Glomerular visceral epithelial cell (primary cell): Measurements from ENCODE around the gene CUTA.

ENCODE experiments used
- DNase-seq: peaks from one replicate; pipeline ENCODE4 v3.0.0-alpha.2; 2016; ENCODE audit errors: extremely low spot score

CUTA gene, protein sequence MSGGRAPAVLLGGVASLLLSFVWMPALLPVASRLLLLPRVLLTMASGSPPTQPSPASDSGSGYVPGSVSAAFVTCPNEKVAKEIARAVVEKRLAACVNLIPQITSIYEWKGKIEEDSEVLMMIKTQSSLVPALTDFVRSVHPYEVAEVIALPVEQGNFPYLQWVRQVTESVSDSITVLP

DNA sequence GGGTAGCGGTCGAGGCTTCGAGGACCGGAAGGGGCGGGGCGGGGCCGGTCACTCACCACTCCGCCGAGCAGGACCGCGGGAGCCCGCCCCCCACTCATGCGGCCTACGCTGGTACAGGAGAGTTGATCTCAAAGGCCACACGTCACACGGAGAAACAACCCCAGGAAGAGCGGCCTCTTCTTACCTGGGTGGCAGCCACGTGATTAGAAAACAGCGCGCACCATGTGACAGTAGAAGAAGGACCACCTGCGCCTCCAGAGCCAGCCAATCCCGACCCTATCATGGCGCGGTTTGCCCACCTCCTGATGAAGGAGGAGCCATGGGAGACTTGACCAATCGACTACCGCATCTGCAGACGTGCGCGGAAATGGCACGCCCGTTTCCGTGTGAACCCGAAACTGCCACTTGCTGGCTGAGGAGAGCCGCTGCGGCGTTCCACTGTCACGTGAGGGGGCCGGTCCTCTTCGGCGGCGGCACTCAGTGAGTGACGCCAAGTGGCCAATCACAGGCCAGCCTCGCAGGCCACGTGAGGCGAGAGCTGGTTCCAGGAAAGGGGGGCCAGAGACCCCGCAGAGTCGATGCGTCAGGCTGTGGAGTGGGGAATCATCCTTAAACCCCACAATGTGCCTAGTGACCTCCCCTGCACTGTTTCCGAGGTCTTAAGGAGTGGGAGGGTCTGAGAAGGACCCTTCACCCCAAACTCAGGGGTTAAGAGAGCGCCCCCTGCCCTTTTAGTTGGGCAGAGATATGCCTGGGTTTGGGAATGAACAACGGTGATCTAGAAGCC, at the start of gene CUTA:
Gene CUTA, minus strand, starts transcription at position 205 of the 787 bp plus-strand sequence. Its CDS starts 107 bp downstream, at position 98.
- DNase-seq, result peak; percentile 100

DNA sequence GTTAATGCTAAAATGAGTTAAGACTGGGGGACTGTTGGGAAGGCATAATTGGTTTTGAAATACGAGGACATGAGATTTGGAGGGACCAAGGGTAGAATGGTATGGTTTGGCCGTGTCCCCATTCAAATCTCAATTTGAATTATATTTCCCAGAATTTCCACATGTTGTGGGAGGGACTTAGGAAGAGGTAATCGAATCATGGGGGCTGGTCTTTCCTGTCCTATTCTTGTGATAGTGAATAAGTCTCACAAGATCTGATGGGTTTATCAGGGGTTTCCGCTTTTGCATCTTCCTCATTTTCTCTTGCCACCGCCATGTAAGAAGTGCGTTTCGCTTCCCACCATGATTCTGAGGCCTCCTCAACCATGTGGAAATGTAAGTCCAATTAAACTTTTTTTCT, 49.2 kb upstream of the CUTA start:
- DNase-seq, result no peak

DNA sequence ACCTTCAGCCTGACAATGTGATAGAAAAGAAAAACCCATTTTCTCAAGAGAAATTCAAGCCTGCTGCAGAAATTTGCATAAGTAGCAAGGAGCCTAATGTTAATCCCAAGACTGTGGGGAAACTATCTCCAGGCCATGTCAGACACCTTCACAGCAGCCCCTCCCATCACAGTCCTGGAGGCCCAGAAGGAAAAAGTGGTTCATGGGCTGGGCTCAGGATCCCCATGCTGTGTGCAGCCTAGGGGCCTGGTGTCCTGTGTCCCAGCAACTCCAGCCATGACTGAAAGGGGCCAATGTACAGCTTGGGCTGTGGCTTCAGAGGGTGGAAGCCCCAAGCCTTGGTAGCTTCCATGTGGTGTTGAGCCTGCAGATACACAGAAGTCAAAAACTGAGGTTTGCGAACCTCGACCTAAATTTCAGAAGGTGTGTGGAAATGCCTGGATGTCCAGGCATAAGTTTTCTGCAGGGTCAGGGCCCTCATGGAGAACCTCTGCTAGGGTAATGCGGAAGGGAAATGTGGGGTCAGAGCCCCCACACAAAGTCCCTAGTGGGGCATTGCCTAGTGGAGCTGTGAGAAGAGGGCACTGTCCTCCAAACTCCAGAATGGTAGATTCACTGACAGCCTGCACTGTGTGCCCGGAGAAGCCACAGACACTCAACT, 48.3 kb upstream of the CUTA start:
- DNase-seq, result no peak

DNA sequence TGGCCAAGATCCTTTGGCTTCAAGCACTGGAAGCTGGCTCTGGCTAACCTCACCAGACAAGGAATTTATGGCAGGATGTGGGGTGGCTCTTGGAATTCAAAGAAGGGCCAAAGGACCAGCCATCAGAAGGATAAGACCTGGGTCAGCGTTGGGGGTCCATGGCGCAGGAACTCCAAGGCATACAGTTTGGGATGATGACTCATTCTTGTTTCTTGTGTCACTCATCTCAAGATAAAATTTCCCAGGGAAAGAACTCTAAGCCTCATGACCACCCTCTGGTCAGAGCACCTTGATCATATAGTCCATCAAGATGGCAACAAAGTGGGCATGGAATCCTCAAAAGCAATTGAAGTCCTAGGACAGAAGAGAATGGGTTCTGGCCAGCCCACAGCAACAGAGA, 41.3 kb upstream of the CUTA start:
- no peak for DNase-seq

DNA sequence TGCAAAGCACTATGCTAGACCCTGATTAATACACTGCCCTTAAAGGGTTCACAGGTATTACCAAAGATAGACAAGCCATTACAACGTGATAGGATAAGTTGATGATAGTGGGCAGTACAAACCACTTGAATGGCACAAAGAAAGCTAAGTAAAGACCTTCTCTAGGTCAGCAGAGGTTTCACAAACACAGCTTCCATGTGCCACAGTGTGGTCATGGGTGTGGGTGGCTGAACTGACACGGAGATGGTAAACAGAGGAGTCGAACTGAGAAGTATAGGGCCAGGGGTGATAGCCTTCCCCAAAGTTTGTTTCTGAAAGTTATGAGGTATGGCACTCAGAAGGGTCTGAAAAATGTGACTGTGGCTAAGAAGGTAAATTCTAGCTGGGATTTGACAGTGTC, 40.8 kb upstream of the CUTA start:
- DNase-seq, result no peak

DNA sequence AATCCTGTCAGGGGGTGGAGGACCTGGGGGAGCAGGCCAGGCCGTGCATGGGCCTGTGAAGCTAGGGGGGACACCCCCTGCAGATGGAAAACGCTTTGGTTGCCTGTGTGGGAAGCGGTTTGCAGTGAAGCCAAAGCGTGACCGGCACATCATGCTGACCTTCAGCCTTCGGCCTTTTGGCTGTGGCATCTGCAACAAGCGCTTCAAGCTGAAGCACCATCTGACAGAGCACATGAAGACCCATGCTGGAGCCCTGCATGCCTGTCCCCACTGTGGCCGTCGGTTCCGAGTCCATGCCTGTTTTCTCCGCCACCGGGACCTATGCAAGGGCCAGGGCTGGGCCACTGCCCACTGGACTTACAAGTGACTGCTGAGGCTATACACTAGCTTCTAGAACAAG, 38.2 kb upstream of the CUTA start:
- DNase-seq, result no peak

DNA sequence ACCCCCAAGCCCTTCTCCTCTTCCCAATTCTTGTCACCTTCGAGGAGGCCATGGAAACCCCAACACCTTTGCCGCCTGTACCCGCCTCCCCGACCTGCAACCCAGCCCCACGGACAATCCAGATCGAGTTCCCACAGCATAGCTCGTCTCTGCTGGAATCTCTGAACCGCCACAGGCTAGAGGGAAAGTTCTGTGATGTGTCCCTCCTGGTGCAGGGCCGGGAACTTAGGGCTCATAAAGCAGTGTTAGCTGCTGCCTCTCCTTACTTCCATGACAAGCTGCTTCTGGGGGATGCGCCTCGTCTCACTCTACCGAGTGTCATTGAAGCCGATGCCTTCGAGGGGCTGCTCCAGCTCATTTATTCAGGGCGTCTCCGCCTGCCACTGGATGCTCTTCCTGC, 37.1 kb upstream of the CUTA start:
- no peak for DNase-seq

DNA sequence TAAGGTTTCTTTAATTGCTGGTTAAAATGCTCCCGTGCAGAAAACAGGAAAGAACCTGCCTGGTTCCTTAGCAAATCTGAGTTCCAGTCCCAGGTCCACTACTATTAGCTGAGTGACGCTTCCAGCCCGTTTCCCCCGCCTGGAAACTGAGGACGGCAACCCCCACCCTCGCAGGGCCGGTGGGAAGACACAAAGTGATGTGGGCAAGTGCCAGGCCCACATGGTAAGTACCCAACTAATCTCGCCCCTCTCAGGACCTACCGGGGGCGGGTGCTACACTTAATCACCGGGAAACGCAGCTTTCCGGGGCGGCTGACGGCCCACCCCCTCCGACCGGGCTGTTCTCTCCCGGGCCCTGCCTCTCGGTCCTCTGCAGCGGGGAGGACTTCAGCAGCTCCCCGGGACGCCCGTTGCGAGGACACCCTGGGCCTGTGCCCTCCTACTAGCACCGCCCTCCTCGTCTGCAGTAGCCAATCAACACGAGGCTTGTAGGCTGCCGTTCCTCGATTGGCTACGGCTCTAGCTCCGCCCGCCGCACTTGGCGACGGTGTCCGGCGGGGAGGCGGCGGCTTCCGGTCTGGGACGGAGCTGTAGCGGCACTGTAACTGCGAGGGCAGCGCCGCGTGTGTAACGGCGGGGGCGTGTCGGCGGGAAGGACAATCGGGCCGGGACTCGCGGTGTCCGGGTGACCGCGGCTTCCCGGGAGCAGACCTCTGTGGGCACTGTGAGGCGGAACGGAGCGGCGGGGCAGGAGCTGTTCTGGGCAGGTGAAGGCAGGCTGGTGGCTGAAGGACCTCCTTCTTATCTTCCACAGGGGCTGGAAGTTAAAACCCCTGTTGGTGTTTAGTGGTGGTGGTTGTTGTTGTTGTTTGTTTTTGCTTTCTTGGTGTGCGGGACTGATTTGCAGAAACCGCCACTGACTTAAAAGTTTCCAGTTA, 36.4 kb upstream of the CUTA start, which contains the start of gene ZBTB9:
Gene ZBTB9, plus strand, starts transcription at position 568 of the 938 bp plus-strand sequence. CDS start 525 bp downstream, outside the sequence.
- peak; percentile 96 for DNase-seq

DNA sequence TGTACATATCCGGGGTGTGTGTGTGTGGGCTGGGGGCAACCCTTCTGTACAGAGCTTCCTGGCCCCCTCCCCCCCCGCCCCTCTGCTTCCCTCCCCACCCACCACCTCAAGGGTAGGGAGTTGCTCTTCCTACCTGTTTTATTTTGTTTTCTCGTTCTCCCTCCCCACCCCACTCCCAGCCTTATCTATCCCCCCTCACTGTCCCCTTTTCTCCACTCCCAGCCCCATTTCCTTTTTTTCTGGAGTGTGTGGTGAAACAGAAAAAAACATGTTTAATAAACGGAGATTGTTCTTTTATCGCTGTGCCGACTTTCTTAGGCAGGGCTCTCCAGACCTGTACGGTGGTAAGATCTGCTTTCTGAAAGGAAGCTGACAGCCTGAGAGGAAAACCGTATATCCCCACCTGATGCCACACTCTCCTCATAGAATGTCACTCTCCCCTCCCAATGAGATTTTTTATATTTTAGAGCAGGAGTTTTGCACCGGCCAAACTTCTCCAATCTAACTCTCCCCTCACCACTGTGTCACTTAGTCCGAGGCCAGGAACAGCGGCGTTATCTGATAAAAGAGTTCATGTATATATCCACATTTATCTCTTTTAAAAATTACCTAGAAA, 35.6 kb upstream of the CUTA start:
- no peak for DNase-seq

DNA sequence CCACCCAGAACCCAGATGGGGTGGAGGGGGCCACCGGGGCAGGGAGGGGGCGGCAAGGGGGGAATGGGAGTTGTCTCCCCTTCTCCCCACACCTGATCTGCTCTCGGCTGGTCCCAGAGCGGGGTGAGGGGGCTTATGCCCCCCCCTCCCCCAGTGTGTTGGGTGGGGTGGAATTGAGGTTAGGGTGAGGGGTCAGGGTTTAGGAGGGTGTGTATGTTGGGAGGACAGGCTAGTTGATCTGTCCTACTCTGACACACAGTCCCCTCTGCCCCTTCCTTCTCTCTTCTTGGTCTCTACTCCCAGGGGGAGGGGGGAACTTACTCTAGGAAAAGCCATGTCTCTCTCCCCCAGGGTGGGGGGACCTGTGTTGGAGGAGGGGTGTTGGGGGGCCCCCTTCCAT, 34.6 kb upstream of the CUTA start:
- no peak for DNase-seq

DNA sequence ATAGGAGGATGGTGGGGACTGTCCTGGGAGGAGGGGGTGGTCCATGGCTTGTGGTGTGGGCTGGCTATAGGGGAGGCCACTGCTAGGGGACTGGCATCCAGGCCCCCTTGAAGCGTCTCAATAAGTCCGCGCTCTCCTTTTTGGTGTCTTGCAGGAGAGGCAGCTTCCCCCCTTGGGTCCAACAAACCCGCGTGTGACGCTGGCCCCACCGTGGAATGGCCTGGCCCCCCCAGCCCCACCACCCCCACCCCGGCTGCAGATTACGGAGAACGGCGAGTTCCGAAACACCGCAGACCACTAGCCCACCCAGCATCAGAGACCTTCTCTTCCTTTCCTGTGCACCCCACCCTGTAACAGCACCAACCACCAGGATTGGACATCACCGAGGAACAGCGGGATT, 33.7 kb upstream of the CUTA start:
- DNase-seq, result no peak

DNA sequence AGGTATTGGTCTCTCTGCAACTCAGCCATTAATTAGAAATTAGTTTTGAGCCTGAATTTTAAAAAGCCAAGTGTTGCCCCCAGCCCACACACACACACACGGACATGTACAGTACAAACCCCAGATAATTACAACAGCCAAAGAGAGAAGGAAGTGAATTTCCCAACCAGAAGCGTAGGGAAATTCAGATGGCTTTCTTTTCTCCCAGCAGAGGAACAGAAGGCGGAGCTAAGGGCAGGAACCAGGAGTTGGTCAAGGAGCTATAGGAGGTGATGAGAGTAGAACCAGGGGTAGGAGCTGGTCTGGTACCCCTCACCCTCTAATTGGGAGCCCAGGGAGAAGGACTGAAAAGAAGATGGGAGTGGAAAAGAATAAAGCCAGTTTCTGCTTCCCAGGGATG, 32.5 kb upstream of the CUTA start:
- no peak for DNase-seq

DNA sequence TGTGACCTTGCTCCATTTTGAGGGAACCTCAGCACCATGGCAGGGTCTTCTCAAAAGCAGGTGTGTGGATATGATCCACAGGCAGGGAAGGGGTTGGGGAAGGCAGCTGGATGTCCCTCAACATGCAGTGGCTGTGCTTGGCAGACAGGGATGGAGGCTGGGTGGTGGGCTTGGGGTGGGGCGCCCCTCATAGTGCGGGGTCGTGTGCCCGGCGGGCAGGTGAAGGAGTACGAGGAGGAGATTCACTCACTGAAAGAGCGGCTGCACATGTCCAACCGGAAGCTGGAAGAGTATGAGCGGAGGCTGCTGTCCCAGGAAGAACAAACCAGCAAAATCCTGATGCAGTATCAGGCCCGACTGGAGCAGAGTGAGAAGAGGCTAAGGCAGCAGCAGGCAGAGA, 28.4 kb upstream of the CUTA start:
- no peak for DNase-seq

DNA sequence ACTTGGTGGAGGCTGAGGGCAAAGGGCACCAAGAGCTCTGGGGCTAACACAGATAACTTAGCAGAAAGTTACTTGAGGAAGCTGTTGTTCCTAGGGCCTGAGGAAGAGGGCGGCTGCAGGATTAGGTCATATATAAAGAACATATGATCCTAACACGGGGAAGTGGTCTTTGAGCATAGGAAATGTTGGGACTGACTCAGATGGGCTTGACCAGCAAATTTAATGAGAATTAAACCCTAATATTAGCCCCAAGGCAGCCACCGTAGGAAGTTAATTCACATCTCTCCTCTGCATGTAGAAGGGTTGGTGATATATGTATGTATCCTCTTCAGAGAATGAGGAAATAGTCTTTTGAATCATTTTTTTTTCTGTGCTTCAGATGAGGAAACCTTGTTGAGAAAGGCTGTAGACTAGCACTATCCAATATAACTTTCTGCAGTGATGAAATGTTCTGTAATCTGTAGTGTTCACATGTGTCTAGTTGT, 27.3 kb upstream of the CUTA start:
- no peak for DNase-seq

DNA sequence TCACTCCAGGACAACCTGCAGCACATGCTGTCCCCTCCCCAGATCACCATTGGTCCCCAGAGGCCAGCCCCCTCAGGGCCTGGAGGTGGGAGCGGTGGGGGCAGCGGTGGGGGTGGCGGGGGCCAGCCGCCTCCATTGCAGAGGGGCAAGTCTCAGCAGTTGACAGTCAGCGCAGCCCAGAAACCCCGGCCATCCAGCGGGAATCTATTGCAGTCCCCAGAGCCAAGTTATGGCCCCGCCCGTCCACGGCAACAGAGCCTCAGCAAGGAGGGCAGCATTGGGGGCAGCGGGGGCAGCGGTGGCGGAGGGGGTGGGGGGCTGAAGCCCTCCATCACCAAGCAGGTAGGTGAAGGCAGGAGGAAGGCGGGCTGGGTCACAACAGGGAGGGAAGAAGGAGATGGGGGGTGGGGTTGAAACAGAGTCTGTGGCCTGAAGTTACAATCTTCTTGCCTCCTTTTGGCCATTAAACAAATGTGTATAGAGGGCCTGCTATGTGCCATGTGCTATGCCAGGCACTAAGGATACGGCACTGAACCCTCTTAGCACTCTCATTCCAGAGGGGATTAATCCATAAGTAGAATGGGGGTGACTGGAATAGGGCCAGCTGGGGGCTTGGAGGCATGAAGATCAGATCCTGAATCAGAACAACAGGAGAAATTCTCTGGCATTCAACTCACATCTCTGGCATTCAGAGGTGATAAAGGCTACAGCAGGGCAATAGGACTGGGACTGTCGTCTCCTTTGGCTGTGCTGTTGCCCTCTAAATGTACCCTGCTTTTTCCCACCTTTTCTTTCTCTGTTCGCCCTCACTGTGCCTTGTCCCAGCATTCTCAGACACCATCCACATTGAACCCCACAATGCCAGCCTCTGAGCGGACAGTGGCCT, 26.0 kb upstream of the CUTA start:
- DNase-seq, result no peak

DNA sequence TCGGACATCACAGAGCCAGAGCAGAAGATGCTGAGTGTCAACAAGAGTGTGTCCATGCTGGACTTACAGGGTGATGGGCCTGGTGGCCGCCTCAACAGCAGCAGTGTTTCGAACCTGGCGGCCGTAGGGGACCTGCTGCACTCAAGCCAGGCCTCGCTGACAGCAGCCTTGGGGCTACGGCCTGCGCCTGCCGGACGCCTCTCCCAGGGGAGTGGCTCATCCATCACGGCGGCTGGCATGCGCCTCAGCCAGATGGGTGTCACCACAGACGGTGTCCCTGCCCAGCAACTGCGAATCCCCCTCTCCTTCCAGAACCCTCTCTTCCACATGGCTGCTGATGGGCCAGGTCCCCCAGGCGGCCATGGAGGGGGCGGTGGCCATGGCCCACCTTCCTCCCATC, 25.1 kb upstream of the CUTA start:
- DNase-seq, result no peak

DNA sequence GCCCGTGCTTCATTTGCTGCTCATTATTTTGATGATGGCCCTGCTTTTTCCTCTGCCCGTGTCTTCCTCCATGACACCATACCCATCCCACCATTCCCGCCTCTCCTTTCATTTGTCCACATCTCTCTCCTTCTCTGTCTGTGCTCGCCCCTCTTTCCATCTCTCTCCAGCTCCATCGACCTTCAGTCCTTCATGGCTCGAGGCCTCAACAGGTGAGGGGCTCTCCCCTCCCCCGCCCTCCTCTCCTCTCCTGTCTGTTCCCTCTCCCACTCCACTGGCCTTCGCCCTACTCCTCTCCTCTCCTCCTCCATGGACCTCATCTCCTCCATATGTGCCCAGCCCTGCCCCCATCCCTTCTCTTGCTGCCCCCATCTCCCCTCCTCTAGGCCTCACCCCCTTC, 24.4 kb upstream of the CUTA start:
- no peak for DNase-seq

DNA sequence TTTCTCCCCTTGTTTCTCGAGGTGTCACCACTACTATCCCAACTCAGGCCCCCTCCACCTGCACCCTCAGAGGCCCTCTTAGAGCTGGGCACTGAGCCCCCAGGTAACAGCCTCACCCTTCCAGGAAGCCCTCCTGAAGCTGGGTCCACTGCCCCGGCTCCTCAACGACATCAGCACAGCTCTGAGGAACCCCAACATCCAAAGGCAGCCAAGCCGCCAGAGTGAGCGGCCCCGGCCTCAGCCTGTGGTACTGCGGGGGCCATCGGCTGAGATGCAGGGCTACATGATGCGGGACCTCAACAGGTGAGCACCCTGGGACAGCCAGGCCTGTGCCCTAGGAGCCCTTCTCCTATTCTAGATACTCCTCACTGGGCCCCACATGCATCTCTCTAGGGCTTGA, 23.6 kb upstream of the CUTA start:
- DNase-seq, result no peak

DNA sequence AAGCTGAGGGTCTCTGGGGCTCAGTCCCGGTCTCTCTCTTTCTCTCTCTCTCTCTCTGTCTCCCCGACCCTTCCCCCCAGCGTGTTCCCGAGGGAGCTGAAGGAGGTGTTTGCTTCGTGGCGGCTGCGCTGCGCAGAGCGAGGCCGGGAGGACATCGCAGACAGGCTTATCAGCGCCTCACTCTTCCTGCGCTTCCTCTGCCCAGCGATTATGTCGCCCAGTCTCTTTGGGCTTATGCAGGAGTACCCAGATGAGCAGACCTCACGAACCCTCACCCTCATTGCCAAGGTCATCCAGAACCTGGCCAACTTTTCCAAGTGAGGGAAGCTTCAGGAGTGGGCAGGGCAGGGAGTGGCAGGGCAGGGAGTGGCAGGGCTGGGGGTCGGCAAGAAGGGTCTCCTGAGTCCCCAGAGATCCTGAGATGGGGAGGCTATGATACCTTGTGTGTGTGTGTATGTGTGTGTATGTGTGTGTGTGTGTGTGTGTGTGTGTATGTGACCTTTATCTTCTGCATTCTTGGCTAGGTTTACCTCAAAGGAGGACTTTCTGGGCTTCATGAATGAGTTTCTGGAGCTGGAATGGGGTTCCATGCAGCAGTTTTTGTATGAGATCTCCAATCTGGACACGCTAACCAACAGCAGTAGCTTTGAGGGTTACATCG, 22.9 kb upstream of the CUTA start:
- DNase-seq, result no peak
